IMR-90 (cell line): Measurements from ENCODE around the gene TENM3. TPM values are rescaled to one million over a fixed set of nuclear protein-coding genes. Genes with fewer than 3 reads are reported as not detected.

ENCODE experiments used
- ATAC-seq: fragments of 200-7000 bp; cut with Tn5 transposase; 2 replicates; pipeline ENCODE4 v1.9.1; 2020; ENCODE audit warnings: low read depth, mild to moderate bottlenecking, moderate library complexity
- BruUV-seq: library from RNA; stranded (reverse); fragments of 400-500 nt; replicated peaks from 2 replicates; lab custom pipeline; 2021; lab: Mats Ljungman, UMichigan
- CTCF ChIA-PET: fragments of 300-600 bp; formaldehyde crosslinking; extraction: SDS; loops from one replicate; lab custom pipeline; 2021; ENCODE audit warnings: antibody characterized with exemption; lab: Yijun Ruan, JAX
- POLR2A ChIA-PET: fragments of 300-600 bp; sonication (Branson Sonifier 250); formaldehyde crosslinking; loops from one replicate; lab custom pipeline; 2022; ENCODE audit warnings: antibody characterized with exemption; ENCODE audit not compliant: unreplicated experiment; lab: Charles Lee
- DNase-seq: peaks from one replicate; pipeline ENCODE4 v3.0.0; 2013
- H2AFZ ChIP-seq: replicated peaks from 2 replicates; pipeline ENCODE3; 2013; ENCODE audit warnings: low read length, mild to moderate bottlenecking; ENCODE audit not compliant: poor library complexity
- H2AK5ac ChIP-seq: 2 replicates; pipeline ENCODE4 v1.6.1; 2013; ENCODE audit warnings: low read depth, low read length, inconsistent platforms
- H2AK9ac ChIP-seq: replicated peaks from 2 replicates; pipeline ENCODE3; 2013; ENCODE audit warnings: mild to moderate bottlenecking, low read depth, low read length, moderate library complexity; ENCODE audit not compliant: poor library complexity
- H2BK120ac ChIP-seq: 2 replicates; pipeline ENCODE4 v1.6.1; 2013; ENCODE audit warnings: low read depth, low read length, inconsistent platforms
- H2BK15ac ChIP-seq: 3 replicates; pipeline ENCODE4 v1.6.1; 2013; ENCODE audit warnings: low read depth, low read length, inconsistent platforms
- H2BK20ac ChIP-seq: 2 replicates; pipeline ENCODE4 v1.6.1; 2013; ENCODE audit warnings: low read depth, mild to moderate bottlenecking, inconsistent platforms, low read length, moderate library complexity
- H2BK5ac ChIP-seq: 2 replicates; pipeline ENCODE4 v1.6.1; 2013; ENCODE audit warnings: mild to moderate bottlenecking, low read depth, low read length, inconsistent platforms; ENCODE audit not compliant: poor library complexity, severe bottlenecking
- H3K14ac ChIP-seq: replicated peaks from 2 replicates; pipeline ENCODE4 v1.6.1; 2013; ENCODE audit warnings: low read depth, low read length, inconsistent platforms
- H3K18ac ChIP-seq: 2 replicates; pipeline ENCODE4 v1.6.1; 2013; ENCODE audit warnings: low read depth, low read length, control low read depth
- H3K23ac ChIP-seq: 2 replicates; pipeline ENCODE4 v1.6.1; 2013; ENCODE audit warnings: low read depth, low read length, inconsistent platforms
- H3K27ac ChIP-seq: 2 replicates; pipeline ENCODE4 v1.5.1; 2013; ENCODE audit warnings: mild to moderate bottlenecking, control low read depth, low read length; ENCODE audit not compliant: insufficient read depth
- H3K27me3 ChIP-seq: 2 replicates; pipeline ENCODE4 v1.6.1; 2013; ENCODE audit warnings: low read length; ENCODE audit not compliant: control insufficient read depth, insufficient read depth
- H3K36me3 ChIP-seq: 2 replicates; pipeline ENCODE4 v1.6.1; 2013; ENCODE audit warnings: low read length, mixed read lengths; ENCODE audit not compliant: control insufficient read depth, insufficient read depth
- H3K4ac ChIP-seq: 2 replicates; pipeline ENCODE4 v1.6.1; 2013; ENCODE audit warnings: low read depth, low read length, inconsistent platforms
- H3K4me1 ChIP-seq: 2 replicates; pipeline ENCODE4 v1.6.1; 2013; ENCODE audit warnings: low read length, mixed read lengths; ENCODE audit not compliant: control insufficient read depth, insufficient read depth
- H3K4me2 ChIP-seq: 2 replicates; pipeline ENCODE4 v1.6.1; 2013; ENCODE audit warnings: low read depth, mild to moderate bottlenecking, control low read depth, low read length, moderate library complexity
- H3K4me3 ChIP-seq: 2 replicates; pipeline ENCODE4 v1.5.1; 2013; ENCODE audit warnings: low read depth, mild to moderate bottlenecking, control low read depth, low read length, moderate library complexity; ENCODE audit not compliant: insufficient read depth
- H3K56ac ChIP-seq: 2 replicates; pipeline ENCODE4 v1.6.1; 2013; ENCODE audit warnings: low read length, inconsistent platforms; ENCODE audit not compliant: insufficient read depth; ENCODE audit errors: extremely low read depth
- H3K79me1 ChIP-seq, 2 experiments: 2 replicates each; pipeline ENCODE4 v1.6.1; 2013; ENCODE audit warnings: low read length in 2 of 2, inconsistent platforms in 1 of 2, low read depth in 1 of 2
- H3K9ac ChIP-seq: 2 replicates; pipeline ENCODE4 v1.6.1; 2013; ENCODE audit warnings: low read depth, low read length, control low read depth
- H3K9me1 ChIP-seq: 2 replicates; pipeline ENCODE4 v1.6.1; 2013; ENCODE audit warnings: low read length, inconsistent platforms; ENCODE audit not compliant: insufficient read depth
- H3K9me3 ChIP-seq: 2 replicates; pipeline ENCODE4 v1.6.1; 2013; ENCODE audit warnings: low read length; ENCODE audit not compliant: control insufficient read depth, insufficient read depth
- H4K20me1 ChIP-seq: 2 replicates; pipeline ENCODE4 v1.6.1; 2013; ENCODE audit warnings: low read length, inconsistent platforms; ENCODE audit not compliant: insufficient read depth
- H4K5ac ChIP-seq: 2 replicates; pipeline ENCODE4 v1.6.1; 2013; ENCODE audit warnings: mild to moderate bottlenecking, low read depth, low read length, control low read depth
- H4K8ac ChIP-seq, 2 experiments: 2 replicates each; pipeline ENCODE4 v1.6.1; 2013; ENCODE audit warnings: low read depth in 2 of 2, low read length in 2 of 2, control low read depth in 1 of 2, inconsistent platforms in 1 of 2
- H4K91ac ChIP-seq: 2 replicates; pipeline ENCODE4 v1.6.1; 2013; ENCODE audit warnings: low read depth, low read length, inconsistent platforms; ENCODE audit not compliant: insufficient read depth
- BHLHE40 ChIP-seq: fragments of 150-350 bp; IDR thresholded peaks from 2 replicates; pipeline ENCODE4 v1.6.1; 2016; ENCODE audit warnings: mild to moderate bottlenecking, low read depth, low read length
- MAFK ChIP-seq: IDR thresholded peaks from 2 replicates; pipeline ENCODE4 v1.6.1; 2012; ENCODE audit warnings: low read depth, low read length, improper control_type of control experiment
- RAD21 ChIP-seq: IDR thresholded peaks from 2 replicates; pipeline ENCODE4 v1.6.1; 2012; ENCODE audit warnings: low read length, improper control_type of control experiment
- RFX5 ChIP-seq: IDR thresholded peaks from 2 replicates; pipeline ENCODE4 v1.8.0; 2012; ENCODE audit warnings: low read depth, mild to moderate bottlenecking, low read length, moderate library complexity
- SMC3 ChIP-seq: fragments of 150-350 bp; IDR thresholded peaks from 2 replicates; pipeline ENCODE4 v1.6.1; 2016; ENCODE audit warnings: low read depth, mild to moderate bottlenecking, antibody characterized with exemption, low read length, moderate library complexity
- WGBS, 2 experiments: methylation state at CpG; one replicate each; pipeline versions ENCODE4 v1.1.5 to v1.1.7; 2013; ENCODE audit warnings: missing lambda C conversion rate in 2 of 2; ENCODE audit not compliant: insufficient read length in 1 of 2; ENCODE audit errors: extremely low coverage in 2 of 2; 5-methylcytosine and 5-hydroxymethylcytosine counted together
- dilution Hi-C: fragments of 300-500 bp; cut with HindIII; formaldehyde crosslinking; loops from one replicate; pipeline ENCODE4 v1.14.3; 2018; ENCODE audit warnings: low sequenced_read_pairs; ENCODE audit not compliant: unreplicated experiment
- in situ Hi-C: fragments of 300-500 bp; cut with MboI; formaldehyde crosslinking; loops from 3 replicates; pipeline ENCODE4 v1.14.3; 2019; ENCODE audit warnings: low sequenced_read_pairs, inconsistent platforms, mixed read lengths
- intact Hi-C: fragments of 100-400 bp; cut with micrococcal nuclease; formaldehyde crosslinking; loops from 2 replicates; pipeline ENCODE4 v1.10.0; 2022
- polyA plus RNA-seq, 3 experiments: library from polyadenylated mRNA; depleted of rRNA; stranded (reverse); fragments of >200 nt; gene quantifications; 2 replicates each; pipeline ENCODE4 v1.2.3, GENCODE V29; 2012; ENCODE audit warnings: low replicate concordance in 1 of 3
- total RNA-seq: library from RNA; depleted of rRNA; stranded (reverse); fragments of >200 nt; gene quantifications from 2 replicates; pipeline ENCODE4 v1.2.3, GENCODE V29; 2012
- TF ChIP-seq, protein P1 (sequence below): fragments of 150-350 bp; IDR thresholded peaks from 2 replicates; pipeline ENCODE4 v1.6.1; 2017; ENCODE audit warnings: mild to moderate bottlenecking, antibody characterized with exemption, low read length, low read depth

Gene TENM3
- total and polyA plus RNA-seq, 2 of the 4 experiments (the other 2 are of a cell fraction) = 29.9 to 173 TPM

DNA sequence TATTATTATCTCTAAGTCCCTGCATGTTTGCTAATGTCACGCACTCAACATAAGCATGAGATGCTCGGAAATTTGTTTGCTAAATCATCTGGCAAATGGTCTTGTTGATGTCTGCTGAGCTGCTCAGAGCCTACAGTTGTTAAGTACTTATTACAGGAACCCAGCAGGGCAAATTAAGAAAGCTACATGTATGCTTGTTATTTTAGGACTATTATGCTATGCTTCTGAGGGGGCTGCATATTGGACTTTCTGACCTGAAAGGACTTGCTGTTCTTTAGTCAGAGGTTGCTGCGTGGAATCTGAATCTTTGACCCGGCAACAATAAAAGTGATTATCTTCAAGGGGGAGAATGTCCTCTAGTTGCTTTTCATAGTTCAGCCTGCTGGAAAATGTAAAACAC is 36.3 kb upstream of the TENM3 start:
- no peak overlapping the region for H3K23ac ChIP-seq
- H3K4me3 ChIP-seq = no peak overlapping the region
- H2AFZ ChIP-seq = no peak overlapping the region
- peak overlapping the region; percentile 6; the same call in 1 of the 3 replicates for H2BK15ac ChIP-seq
- no peak overlapping the region for H4K8ac ChIP-seq
- CTCF ChIA-PET = interaction anchor here (0.9 to 1.7 kb wide), 3 partner anchors 10 to 14 kb away, joined by 3 to 5 read pairs (median 5); no protein-coding TSS in a partner anchor
- intact Hi-C loops = no loop called here
- H3K9ac ChIP-seq = no peak overlapping the region
- H2AK5ac ChIP-seq = no peak overlapping the region
- no peak overlapping the region for H3K4me2 ChIP-seq
- no peak overlapping the region for H3K56ac ChIP-seq
- H4K20me1 ChIP-seq = no peaks in the 10 kb centered on the region
- peaks cover 14% of the 10 kb centered on the region for H3K9me1 ChIP-seq
- DNase-seq (no peak), ATAC-seq (no peak; the same call in 1 of the 2 replicates)
- WGBS, 2 experiments = no CpG with 5 or more reads among the region's 4 CpGs
- no peak overlapping the region for H3K14ac ChIP-seq
- H4K91ac ChIP-seq = no peak overlapping the region
- POLR2A ChIA-PET = no interaction called here
- no peak overlapping the region for H3K4ac ChIP-seq
- H3K79me1 ChIP-seq = peaks cover 5 to 20% of the 10 kb centered on the region in 2 experiments; a peak in 2 of 4 replicates
- dilution Hi-C loops = no loop called here
- TF ChIP-seq RAD21 (no peak), SMC3 (no peak), BHLHE40 (no peak), MAFK (no peak), RFX5 (no peak)
- TF ChIP-seq, protein P1, sequence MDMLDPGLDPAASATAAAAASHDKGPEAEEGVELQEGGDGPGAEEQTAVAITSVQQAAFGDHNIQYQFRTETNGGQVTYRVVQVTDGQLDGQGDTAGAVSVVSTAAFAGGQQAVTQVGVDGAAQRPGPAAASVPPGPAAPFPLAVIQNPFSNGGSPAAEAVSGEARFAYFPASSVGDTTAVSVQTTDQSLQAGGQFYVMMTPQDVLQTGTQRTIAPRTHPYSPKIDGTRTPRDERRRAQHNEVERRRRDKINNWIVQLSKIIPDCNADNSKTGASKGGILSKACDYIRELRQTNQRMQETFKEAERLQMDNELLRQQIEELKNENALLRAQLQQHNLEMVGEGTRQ = no peak
- no peak overlapping the region for H2AK9ac ChIP-seq
- H3K18ac ChIP-seq = 0 out of 2 replicates have a peak overlapping the region, but pooled peaks have one; percentile 35
- H2BK20ac ChIP-seq = 0 out of 2 replicates have a peak overlapping the region, but pooled peaks have one; percentile 1
- peak overlapping the region; percentile 9; the same call in 1 of the 2 replicates for H2BK120ac ChIP-seq
- BruUV-seq = no TSS peak
- H2BK5ac ChIP-seq = peak overlapping the region; percentile 7
- H3K9me3 ChIP-seq = no peaks in the 10 kb centered on the region
- H3K4me1 ChIP-seq = peaks cover 9% of the 10 kb centered on the region
- H3K27ac ChIP-seq = no peak overlapping the region
- no peaks in the 10 kb centered on the region for H3K27me3 ChIP-seq
- no peak overlapping the region; the same call in 1 of the 2 replicates for H4K5ac ChIP-seq
- H3K36me3 ChIP-seq = no peaks in the 10 kb centered on the region
- in situ Hi-C loops = no loop called here
